ENCODE measurements around the gene TBC1D17.

TBC1D17 gene

DNA sequence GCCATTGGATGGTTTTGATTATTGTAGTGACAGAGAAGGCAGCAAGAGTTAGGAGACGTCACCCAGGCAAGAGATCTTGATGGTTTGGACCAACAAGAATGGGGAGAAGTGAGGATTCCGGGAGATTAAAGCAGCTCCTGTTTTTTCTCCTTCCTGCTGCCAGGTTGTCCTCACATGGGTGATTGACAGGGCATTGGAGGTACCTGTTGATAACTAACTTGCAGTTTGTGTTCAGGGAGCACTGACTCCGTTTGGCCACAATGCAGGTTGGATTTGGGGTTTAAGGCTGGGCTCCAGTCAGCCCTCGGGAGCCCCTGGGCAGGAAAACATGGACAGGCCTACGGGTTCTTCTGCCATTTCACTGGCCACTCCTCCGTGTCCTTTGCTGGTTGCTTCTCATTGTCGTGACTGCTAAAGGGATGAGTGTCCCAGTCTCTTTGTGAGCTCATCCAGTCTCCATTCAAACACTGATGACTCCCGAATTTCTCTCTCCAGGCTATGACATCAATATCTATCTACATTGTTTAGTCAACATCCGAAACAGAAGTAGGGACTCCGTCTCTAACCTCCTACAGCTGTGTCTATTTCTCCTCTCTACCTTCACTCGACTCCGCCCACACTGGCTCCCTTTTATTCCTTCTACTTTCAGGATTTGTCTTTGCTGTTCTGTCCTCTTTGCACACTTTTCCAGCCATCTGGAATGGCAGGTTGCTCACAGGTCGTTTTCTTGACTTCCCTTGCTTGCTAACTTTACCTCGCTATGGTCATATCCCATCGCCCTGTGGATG is 27.9 kb upstream of the TBC1D17 start:
- FAIRE-seq = no peak

DNA sequence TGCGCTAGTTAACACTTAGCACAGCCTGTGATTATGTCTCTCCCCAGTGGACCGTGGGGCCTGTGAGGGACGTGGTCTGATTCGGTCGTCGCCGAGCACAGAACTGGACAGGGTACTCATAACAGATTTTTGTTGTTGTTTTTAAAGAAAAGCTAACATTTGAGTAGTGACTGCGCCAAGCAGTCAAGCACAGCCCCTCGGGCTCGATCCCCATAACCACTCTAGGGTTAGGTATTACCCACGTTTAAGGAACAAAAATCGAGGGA is 27.3 kb upstream of the TBC1D17 start:
- FAIRE-seq = no peak

DNA sequence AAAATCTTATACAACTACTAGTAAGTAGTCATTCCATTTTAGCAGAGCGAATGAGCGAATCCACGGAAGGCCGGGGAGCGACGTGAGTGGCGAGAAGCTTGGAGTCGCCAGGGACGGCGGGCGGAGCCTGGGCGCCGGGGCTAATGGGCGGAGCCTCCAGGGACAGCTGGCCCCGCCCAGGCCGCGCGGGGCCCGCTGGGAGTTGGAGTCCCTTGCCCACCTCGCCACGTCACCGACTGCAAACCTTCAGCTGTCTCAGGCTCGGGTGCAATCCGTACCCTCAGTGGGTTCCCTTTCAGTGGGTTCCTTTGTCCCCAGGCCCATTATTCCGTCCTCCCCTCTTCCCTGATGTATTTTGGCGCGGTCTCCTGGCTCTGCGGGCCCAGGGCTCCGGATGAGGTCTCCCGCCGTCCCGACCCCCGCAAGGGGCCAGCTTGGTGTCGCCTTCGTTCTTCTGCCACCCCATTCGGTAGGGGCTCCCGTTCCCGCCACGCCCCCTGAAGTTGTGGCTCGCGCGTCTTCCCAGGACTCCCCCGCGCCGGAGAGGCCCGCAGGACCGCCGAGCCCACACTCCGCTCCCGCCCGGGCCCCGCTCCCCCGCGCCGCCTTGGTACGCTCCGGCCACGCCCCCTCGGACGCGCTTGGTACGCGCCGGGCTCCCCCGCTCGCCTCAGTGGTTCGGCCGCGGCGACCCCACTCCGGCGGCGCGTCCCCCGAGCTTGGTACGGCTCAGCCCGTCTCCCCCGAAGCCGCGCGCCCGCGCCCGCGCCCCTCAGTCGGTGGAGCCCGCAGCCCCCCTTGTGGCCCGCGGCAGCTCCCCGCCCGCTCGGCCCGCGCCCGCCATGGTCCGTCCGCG is 26.8 kb upstream of the TBC1D17 start, which contains the start of gene PTOV1:
Gene PTOV1 (plus strand): TSS at position 673 of the 856 bp plus-strand sequence.
- FAIRE-seq = no peak

DNA sequence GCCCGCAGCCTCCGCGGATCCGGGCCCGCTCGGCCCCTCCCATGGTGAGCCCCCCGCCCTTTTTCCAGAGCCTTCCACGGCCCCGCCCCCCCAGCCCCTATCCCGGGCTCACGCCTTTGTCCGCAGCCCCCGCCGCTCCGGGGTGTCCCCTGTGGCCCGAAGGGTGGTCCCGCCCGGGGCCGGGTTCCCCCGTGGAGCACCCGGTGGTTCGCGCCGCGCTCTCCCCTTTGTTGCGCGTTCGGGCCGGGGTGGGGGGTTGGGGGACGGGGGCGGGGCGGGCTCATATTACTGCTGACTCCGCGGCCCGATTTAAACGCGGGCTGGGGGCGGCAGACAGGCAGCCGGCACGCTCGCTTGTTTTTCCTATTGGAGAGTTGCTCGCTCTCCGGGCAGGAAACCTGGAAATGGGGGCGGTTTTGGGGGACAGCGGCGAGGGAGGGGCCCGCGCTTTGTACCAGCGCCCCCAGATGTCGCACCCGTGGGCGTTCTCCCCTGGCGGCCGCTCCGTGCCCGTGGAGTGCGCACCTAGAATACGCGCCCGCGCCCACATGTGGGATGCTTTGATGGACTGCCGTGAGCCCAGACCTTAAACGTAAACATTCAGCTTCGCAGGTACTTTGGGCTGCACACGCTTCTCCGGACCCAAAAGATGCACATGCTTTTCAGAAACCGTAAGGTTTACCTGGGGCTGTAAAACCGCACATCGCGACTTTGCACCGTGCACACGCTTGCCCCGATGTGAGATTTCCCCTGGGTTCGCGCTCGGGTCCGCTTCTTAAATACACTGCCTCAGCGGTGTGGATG is 25.8 kb upstream of the TBC1D17 start:
- FAIRE-seq = no peak

DNA sequence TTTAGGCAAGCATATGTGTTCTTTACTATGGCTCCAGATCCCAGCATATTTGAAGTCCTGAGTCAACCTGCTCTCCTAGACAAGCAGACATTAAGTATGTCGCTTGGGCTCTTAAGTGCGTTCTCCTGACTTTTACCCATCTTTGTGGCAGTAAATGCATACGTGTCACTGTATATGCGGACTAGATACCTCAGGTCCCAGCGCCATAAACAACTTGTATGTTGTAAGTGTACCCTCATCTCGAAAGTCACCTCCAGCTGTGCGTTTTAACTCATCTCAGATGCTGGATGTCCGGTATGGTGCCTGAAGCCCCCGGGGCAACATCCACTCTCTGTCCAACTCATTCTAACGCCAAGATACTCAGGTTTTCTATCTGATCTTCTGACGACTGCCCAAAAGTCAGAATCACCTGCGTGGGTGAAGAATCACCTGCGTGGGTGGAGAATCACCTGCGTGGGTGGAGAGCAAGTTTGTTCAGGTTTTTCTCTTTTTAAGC is 24.8 kb upstream of the TBC1D17 start:
- FAIRE-seq = no peak

DNA sequence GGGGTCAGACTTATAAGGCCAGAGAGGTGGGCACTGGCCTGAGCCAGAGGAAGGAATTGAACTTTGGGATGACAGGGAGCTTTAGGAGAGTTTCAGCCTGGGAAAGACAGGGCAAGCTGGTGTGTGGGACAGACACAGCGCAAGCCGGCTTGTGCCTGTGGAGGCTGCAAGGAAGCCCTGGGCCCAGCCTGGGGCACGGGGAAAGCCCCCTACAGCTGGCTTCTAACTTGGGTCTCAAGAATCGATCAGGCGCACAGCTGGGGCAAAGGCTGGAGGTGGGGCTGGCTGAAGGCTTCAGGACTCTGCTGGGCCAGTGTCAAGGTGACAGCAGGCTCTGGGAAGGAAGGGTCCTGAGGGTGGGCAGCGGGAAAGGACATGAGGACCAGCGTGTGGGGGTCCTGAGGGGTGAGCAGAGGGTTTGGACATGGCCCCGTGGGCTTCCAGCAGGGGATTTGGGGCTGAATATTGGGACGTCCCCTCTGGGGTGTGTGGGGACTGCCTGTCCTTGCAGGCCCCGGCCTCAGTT is 23.6 kb upstream of the TBC1D17 start:
- FAIRE-seq = no peak

DNA sequence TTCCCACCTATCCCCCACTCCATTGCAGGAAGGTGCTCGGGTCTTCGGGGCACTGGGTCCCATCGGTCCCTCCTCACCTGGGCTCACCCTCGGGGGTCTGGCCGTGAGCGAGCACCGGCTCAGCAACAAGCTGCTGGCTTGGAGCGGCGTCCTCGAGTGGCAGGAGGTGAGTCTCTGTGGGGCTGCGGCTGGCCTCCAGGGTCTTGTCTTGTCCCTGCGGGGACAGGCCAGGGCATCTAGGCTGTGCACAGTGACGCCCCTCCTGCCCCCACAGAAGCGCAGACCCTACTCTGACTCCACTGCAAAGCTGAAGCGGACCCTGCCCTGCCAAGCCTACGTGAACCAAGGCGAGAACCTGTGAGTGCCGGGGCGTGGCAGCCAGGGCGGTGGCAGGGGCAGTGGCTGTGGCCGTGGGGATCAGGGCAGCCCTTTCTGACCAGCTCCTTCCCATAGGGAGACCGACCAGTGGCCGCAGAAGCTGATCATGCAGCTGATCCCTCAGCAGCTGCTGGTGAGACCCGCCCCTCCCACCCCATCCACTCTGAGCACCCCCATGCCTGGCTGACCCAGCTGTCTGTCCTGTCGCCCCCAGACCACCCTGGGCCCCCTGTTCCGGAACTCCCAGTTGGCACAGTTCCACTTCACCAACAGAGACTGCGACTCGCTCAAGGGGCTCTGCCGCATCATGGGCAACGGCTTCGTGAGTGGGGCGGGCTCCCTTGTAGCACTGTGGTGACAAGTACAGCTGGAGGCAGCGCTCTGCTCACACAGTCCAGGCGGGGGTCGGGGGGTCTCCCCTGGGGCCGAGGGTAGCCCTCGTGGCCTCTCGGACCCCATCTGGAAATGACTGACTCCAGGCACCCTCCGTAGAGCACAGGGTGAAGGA is 22.9 kb upstream of the TBC1D17 start:
- FAIRE-seq = no peak

DNA sequence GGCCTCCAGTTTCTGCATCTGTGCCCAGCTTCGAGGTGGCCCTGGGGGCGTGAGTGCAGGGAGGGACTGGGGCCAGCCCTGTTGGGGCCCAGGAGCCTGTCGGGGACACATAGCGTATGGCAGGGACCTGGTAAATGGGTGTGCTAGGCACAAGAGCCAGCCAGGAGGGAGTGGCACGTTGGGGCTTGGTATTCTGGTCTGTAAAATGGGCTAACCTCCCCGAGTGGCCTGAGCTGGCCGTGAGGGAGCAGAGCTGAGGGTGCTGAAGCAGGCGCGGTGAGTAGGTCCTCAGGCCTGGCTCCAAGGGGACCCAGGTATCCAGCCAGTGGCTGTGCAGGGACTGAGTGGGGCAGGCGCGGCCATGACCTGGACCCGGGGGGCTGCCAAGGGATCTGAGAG is 22.2 kb upstream of the TBC1D17 start:
- no peak for FAIRE-seq

DNA sequence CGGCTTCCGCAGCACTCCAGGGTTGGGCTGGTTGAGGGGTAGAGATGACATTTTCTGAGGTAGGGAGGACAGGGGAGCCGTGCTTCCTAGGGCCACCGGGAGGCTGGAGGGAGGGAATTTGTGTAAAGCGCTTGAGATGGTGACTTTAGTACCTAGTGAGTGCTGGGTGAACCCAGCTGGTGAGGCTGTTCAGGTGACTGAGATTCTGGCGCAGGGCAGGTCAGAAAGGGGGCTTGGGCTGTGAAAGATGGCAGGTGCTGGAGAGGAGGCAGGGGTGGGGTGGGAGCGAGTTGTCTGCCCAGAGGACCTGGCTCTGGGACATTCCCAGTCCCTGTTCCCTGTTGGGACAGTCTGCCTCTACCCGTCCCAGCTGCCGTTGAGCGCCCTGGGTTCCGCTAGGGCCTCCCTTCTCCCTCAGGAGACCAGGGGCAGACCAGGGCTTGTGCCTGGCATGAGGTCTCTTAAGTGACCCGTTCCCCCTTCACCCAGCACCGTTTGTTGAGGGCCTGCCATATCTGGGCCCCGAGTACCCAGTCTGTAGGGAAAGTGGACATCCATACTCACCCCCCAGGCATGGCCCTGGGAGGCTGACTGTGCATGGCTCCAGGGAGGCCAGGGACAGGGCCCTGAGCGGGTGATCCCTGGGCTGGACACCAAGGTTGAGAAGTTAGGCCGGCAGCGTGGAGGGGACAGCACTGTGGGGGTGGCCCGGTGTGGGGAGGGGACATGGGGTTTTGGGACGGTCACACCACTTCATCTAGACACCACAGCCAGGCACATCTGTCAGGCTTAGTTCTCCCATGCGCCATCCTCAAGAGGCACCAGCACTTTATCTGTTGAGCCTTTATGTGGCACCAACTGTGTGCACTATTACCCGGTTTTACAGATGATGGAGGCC is 21.6 kb upstream of the TBC1D17 start:
- no peak for FAIRE-seq

DNA sequence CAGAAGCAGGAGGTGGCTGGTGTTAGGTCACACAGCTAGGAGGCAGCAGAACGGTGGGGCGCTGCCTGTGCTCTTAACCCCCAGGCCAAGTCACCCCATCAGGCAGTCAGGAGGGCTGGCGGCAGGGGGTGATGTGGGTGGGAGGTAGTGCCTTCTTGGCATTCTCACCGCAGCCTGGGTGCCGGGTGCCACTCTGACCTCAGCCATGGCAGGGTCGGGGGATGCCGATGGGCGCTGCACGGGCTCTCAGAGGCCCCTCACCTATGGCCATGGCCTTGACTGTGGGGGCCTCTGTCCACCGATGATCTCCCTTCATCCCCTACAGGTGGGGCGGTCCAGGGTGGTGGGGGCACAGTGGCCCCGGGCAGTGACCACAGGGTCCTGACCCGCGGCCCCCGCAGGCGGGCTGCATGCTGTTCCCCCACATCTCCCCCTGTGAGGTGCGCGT is 20.9 kb upstream of the TBC1D17 start:
- FAIRE-seq = no peak

DNA sequence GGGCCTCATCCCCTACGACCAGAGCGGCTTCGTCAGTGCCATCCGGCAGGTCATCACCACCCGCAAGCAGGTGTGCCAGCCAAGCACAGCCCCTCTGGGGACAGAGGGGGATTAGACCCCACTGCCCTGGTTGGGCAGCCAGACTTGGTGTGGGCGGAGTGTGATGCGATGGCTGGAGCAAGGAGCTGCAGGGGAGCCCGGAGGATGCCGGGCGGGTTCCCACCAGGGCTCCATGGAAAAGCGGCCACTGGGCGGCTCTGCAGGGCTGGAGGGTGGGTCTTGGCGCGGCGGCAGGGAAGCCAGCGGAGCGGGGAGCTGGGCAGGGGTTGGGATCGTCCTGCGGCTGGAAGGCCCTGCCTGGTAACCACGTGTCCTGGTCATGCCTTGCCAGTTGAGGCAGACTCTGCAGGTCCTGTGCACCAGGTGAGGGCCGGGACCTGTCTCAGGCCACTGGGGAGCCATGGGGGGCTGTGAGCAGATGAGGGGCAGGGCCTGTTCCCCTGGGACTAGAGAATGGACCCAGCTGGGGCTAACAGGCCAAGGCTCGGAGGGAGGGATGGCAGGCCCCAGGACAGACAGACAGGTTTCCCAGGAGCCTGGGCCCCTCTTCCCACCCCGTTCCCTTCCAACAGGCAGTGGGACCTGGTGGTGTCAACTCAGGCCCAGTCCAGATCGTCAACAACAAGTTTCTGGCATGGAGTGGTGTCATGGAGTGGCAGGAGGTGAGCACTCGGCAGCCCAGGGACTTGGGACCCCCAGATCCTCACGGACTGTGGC is 20.3 kb upstream of the TBC1D17 start:
- FAIRE-seq = no peak

DNA sequence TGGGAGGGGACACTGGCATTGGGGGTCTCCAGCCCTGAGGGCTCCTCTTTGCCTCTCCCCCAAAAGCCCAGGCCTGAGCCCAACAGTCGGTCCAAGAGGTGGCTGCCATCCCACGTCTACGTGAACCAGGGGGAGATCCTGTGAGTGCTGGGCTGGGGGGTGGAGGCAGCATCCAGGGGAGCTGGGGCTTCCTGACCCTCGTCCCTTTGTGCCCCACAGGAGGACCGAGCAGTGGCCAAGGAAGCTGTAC is 19.7 kb upstream of the TBC1D17 start:
- FAIRE-seq = no peak

DNA sequence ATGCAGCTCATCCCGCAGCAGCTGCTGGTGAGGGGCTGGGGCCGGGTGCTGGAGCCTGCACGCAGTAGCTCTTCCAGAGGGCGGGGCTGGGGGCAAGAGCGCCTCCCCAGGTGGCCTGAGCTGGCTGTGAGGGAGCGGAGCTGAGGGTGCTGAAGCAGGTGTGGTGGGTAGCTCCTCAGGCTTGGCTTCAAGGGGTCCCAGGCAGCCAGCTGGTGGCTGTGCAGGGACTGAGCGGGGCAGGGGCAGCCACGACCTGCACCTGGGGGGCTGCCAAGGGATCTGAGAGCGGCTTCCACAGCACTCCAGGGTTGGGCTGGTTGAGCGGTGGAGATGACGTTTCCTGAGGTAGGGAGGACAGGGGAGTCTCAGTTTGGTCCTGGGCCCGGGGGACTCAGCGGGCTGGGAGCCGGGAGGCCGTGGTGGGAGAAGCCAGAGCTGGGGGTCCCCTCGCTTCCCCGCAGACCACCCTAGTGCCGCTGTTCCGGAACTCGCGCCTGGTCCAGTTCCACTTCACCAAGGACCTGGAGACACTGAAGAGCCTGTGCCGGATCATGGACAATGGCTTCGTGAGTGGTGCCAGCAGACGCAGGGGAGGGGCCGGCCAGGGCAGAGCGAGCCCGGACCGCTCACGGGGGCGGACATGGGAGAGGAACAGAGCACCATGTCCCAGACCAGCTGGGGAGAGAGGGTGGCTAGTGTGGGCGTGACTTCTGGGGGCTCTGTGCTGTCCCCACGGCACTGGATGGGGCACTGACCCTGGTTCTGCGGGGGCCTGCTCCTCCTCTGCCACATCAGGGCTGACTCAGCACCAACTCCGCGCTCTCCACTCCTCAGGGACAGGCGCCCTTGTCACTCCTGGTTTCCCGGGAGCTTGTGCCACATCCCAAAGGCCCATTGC is 19.2 kb upstream of the TBC1D17 start:
- no peak for FAIRE-seq

DNA sequence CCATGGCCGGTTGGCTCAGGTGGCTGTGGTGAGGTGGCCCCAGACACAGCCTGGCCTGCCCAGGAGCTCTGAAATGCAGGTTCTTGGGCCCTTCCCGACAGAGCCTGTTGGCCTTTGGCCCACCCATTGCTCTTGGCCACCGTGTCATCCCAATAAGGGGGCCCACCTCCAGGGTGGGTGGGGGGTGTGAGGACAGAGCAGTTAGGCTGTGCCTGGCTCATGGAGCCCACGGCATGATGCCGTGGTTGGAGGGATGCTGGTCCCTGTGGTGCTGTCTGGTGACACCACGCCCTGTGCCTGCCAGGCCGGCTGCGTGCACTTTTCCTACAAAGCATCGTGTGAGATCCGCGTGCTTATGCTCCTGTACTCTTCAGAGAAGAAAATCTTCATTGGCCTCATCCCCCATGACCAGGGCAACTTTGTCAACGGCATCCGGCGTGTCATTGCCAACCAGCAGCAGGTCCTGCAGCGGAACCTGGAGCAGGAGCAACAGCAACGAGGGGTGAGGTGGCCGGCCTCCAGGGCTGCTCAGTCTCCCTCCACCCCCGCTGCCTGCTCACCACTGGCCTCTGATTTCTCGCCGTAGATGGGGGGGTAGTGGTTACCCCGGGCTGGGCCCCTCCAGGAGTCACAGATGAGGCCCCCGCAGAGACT is 17.7 kb upstream of the TBC1D17 start:
- FAIRE-seq = no peak

DNA sequence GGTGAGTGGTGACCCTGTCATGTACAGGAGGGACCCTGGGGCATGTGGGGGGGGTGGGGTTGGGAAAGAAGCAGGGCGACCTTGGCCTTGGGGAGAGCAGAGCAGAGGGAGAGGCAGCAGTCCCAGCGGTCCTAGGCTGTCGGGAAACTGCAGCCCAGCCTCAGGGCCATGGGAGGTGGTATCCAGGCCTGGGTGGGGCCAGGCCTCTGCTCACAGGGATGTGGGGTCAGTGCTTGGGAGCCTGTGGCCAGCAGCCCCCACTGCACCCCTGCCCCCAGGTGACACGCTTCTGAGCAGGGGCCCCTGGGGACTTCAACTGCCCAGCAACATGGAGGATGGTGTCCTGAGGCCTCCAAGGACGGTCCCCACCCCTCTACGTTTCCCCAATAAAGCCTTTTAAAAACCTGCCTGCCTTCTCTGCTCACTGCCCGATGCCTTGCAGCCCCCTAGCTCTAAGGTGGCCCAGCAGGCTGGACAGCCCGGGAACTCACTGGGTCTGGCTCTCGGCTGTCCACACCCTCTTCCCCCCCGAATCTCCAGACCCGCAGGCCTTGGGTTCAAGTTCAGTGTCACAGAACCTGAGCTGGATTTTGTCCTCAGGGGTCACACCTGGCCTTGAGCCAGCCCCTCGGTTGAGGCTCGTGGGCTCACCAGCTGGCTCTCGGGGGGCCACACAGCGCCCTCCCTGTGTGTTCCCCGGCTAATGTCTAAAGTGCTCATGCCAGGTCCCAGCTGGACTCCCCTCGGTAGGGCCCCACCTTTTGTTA is 17.0 kb upstream of the TBC1D17 start:
- no peak for FAIRE-seq

DNA sequence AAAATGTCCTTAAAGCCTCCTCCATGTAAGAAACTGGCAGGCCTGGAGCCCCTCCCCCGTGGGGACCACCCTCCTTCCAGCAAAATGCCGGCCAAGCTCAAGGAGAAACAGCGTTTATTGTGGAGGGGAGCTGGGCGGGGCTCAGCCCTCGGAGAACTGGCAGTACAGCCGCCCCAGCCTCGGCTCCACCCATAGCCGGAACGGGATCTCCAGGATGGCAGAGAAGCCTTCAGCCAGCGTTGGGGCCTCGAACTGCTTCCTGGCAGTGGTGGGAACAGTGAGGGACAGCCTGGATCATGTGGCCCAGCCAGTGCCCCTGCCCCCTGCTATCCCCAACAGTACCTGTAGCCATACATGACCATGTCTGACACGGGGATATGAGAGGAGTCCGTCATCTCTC is 16.4 kb upstream of the TBC1D17 start:
- no peak for FAIRE-seq

DNA sequence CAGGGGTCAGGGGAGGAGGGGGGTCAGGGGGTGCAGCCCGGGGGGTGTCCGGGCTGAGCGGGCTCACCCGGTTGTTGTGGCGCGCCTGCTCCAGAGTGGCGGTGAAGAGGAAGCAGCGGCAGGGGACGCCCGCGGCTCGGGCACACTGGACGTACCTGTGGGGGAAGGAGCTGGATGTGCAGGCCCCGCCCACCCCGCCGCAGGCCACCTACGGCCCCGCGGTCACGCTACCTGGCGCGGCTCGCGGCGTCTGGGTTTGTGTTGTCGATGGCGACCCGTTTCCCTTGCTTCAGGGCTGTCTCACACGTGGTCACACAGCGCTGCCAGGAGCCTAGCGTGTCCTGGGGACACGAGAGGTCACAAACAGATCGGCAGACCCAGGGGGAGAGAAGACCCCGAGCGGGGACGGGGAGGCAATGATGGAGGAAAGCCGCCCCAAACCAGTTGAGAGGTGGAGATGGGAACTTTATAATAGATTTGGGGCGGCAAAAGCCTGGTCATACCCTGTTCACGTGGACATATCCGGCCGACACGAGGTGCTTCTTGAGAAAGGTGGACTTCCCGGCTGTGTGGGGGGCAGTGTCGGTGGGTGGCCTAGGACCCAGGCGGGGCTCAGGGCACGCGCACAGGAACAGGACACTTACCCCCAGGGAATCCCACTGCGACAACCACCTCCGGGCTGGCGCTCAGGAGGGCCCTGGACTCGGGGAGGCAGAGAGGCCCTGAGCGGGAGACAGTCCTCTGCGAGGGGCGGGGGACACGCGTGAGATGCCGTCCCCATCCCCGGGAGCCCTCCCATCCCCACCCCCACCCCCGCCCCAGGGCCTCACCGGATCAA is 15.7 kb upstream of the TBC1D17 start:
- FAIRE-seq = no peak
